Measurements from ENCODE around the gene DNPEP.
A peak's percentile ranks its signal among the peaks of the same experiment; 100 is the strongest.

Gene DNPEP

DNA sequence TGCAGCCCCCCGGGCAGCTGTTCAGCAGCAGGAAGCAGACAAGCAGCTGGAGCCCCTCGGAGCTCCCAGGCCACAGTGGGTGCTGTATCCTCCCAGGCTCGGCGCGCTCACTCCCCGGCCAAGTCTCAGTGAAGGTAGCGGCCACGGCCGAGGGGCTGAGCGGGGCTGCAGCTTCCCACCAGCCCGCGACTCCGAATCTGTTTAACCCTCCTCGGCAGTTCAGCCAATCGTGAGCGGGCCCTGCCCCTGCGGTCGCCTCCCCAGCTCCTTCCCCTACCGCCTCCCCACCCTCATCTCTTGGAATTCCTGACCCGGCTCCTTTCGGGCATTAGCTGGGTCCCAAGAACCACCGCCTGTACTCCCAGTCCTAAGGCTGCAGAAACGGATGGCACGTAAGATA lies 55.2 kb downstream of the DNPEP start, which contains the start of gene RESP18:
Gene RESP18, minus strand, starts transcription at position 203 of the 400 bp plus-strand sequence.
- H3K4me3 ChIP-seq (ENCODE audit: low read depth, low read length): no peak within 1 kb of the TSS
- no peak for DNase-seq (ENCODE audit: low read depth)
- TF ChIP-seq, protein P1, sequence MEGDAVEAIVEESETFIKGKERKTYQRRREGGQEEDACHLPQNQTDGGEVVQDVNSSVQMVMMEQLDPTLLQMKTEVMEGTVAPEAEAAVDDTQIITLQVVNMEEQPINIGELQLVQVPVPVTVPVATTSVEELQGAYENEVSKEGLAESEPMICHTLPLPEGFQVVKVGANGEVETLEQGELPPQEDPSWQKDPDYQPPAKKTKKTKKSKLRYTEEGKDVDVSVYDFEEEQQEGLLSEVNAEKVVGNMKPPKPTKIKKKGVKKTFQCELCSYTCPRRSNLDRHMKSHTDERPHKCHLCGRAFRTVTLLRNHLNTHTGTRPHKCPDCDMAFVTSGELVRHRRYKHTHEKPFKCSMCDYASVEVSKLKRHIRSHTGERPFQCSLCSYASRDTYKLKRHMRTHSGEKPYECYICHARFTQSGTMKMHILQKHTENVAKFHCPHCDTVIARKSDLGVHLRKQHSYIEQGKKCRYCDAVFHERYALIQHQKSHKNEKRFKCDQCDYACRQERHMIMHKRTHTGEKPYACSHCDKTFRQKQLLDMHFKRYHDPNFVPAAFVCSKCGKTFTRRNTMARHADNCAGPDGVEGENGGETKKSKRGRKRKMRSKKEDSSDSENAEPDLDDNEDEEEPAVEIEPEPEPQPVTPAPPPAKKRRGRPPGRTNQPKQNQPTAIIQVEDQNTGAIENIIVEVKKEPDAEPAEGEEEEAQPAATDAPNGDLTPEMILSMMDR (conservative IDR thresholded peaks at IDR 0.05; ENCODE audit: low read depth, low read length): no peak

DNA sequence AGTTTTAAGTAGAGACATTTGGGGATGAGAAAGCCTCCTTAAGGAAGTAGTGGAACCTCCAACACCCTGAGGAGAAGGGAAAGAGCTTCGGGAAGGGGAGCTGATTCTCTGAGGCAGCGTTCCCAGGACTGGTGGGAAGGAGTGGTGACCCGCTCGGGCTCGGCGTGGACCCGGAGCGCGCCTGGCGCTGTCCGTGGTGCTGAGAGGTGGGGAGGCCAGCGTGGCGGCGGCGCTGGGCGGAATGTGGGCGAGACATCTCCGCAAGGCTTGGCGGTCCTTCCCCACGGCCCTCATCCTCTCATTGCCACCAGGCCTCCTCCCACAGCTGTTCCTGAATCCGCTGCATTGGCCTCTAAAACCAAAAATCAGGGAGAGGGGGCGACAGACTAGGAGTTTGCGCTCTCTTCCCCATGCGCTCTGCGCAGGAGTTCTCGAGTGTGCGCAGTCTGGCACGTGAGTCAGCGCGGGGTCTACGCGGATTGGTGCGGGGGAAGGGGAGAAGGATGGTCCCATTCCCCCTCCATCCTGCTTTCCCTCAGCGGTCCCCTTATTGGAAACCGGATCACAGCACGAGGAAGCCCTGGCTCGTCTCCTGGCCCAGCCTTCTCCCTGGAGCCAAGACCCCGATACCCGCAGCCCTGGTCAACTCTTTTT lies 56.0 kb downstream of the DNPEP start:
- H3K4me3 ChIP-seq (ENCODE audit: low read depth, low read length): no peak overlapping the region
- peak; percentile 23 for DNase-seq (ENCODE audit: low read depth)

DNA sequence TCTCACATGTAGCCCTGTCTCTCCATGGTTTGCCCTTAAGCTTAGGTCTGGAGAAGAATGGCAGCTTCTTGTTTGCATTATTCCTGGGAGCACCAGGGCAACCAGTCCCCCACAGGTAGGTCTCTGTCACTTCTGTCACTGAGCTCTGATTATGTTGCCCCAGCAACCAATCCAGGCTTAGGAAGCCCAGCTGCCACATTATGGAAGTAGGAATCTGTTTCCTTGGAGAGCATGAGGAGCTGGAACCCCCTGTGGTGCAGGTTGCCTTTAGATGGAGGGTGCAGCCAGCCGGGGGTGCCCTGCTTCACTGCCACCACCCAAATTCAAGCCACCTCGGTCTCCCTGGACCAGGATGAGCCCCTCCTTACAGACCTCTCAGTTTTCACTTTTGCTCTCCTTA lies 60.0 kb downstream of the DNPEP start:
- no peak for DNase-seq (ENCODE audit: low read depth)
- TF ChIP-seq, protein P1 (conservative IDR thresholded peaks at IDR 0.05; ENCODE audit: low read depth, low read length): no peak
- H3K4me3 ChIP-seq (ENCODE audit: low read depth, low read length): no peak overlapping the region

More for the DNA sequence above, 56.0 kb downstream of the DNPEP start:
- TF ChIP-seq, protein P1 (conservative IDR thresholded peaks at IDR 0.05; ENCODE audit: low read depth, low read length): no peak

DNA sequence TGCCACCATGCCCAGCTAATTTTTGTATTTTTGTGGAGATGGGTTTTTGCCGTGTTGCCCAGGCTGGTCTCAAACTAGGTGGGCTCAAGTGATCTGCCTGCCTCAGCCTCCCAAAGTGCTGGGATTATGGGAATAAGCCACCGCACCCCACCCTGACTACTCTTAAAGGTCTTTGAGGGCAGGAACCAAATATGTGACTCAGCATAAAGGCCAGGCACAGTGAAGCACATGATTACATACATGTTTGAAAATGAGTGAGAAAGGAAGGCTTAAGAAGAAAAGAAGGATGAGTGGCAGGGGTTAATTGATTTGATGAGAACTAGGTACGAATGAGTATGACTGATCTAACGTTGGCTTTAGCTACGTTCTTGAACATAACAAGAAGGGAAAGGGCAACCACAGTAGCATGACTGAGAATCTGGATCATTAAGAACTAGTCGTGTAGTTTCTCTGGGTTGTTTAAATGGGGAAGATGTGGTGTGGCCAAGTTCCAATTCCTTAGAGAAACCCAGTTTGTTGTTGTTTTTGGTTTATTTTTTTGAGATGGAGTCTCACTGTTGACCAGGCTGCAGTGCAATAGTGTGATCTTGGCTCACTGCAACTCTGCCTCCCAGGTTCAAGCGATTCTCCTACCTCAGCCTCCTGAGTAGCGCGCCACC lies 61.9 kb downstream of the DNPEP start:
- DNase-seq (ENCODE audit: low read depth): no peak
- no peak overlapping the region for H3K4me3 ChIP-seq (ENCODE audit: low read depth, low read length)
- TF ChIP-seq, protein P1 (conservative IDR thresholded peaks at IDR 0.05; ENCODE audit: low read depth, low read length): no peak

DNA sequence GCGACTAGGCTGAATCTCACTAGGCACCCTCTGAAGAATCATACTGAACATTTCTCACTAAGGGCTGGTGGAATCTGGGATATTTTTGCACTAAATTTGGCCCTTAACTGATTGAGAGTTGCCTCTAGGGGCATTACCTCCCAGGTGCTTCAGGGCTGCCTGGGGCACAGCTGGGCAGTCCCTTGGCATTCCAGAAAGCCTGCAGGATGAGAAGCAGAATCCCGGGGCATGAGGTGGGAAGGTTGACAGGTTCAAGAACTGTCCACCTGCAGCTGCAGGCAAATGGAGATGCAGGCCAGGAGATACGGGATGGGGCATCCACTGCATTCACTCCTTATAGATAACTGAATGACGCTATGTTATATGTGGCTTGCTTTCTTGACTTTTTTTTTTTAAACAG lies 62.6 kb downstream of the DNPEP start:
- no peak for DNase-seq (ENCODE audit: low read depth)
- no peak overlapping the region for H3K4me3 ChIP-seq (ENCODE audit: low read depth, low read length)
- TF ChIP-seq, protein P1 (conservative IDR thresholded peaks at IDR 0.05; ENCODE audit: low read depth, low read length): no peak

DNA sequence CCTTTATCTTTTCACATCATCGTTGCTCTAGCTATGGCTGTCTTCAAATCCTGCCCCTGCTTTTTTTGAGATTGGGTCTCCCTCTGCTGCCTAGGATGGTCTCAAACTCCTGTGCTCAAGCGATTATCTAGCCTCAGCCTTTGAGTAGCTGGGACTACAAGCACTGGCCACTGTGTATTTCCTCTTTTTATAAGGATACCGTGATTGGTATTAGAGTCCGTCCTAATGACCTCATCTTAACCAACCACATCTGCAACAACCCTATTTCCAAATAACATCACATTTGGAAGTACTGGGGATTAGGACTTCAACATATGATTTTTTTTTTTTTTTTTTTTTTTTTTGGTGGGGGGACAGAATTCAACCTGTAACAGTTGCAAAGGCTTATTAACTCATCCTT lies 64.3 kb downstream of the DNPEP start:
- DNase-seq (ENCODE audit: low read depth): no peak
- H3K4me3 ChIP-seq (ENCODE audit: low read depth, low read length): no peak overlapping the region
- TF ChIP-seq, protein P1 (conservative IDR thresholded peaks at IDR 0.05; ENCODE audit: low read depth, low read length): no peak

Measured in choroid plexus epithelial cell (primary cell).